NCI-H748 (cell line): ENCODE results near the gene ZBTB45.
"Not testable (repeated sequence)": the region's sequence is repeated elsewhere in the genome, so short reads cannot be mapped to it uniquely, and the experiment has no call there.

Source experiments
- DNase-seq: peaks from one replicate; lab custom pipeline; 2025; ENCODE audit not compliant: unreplicated experiment; lab: John Stamatoyannopoulos, UW

The ZBTB45 gene

DNA sequence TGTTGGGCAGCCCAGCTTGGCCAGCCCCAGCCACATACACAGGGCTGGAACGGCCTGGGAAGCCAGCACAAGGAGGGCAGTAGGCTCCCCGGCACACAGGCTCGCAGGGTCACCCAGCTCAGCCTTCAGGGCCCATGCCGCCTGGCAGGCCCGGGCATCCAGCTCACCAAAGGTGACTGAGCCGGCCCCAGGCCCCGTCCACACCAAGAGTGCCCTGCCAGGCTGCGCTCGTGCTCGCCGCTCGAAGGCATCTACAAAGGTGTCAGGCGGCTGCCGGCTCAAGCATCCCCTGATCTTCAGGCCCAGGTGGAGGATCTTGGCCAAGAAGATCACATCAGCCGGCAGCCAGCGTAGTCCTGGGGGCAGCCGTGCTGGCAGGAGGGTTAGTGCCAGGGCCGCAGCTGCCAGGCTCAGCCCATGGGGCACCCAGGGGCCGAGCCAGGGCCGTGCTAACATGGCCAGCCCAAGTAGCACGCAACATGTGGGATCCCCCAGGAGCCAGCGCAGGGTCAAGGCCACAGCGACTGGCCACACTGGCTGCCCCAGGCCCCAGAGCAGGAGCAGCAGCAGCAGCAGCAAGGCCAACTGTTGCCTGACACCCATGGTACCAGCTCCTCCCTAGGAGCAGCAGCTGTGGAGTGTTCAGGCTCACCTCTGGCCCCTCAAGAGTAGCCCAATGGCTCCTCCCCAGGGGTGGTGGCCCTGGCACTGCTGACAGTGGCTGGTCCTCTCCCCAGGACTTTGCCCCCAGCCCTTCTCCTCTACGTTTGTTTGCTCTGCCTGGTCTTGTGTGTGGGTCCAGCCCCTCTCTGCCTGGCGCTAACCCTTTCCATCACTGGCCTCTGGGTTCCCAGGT is 8.0 kb downstream of the ZBTB45 start, which contains the start of gene SLC27A5:
Gene SLC27A5 (minus strand): TSS at position 640 of the 856 bp plus-strand sequence. CDS start 37 bp downstream, at position 603.
- DNase-seq, result no peak

DNA sequence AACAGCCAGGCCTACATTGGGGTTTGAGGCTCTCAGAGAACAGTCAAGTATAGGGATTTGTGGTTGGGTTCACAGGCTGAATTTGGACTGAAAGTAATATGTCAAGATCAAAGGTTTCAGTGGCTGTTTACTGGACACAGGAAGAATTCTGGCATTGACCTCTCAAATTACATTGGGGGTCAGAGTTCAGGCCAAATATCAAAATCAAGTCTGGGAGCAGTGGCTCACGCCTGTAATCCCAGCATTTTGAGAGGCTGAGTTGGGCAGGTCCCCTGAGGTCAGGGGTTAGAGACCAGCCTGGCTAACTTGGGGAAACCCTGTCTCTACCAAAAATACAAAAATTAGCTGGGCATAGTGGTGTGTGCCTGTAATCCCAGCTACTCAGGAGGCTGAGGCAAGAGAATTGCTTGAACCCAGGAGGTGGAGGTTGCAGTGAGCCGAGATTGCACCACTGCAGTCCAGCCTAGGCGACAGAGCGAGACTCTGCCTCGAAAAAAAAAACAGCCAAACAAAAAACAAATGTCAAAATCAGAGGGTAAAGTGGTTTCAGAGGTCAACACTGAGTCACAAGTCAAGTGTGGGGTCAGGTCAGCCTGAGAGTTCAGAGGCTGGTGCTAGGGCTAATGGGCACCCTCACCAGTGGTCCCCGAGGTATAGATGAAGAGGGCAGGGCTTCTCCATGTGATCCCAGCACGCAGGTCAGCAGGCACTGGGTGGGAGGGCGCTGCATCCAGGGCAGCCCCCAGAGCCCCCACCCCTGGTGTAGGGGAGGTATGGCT is 9.3 kb downstream of the ZBTB45 start:
- DNase-seq, result no peak

DNA sequence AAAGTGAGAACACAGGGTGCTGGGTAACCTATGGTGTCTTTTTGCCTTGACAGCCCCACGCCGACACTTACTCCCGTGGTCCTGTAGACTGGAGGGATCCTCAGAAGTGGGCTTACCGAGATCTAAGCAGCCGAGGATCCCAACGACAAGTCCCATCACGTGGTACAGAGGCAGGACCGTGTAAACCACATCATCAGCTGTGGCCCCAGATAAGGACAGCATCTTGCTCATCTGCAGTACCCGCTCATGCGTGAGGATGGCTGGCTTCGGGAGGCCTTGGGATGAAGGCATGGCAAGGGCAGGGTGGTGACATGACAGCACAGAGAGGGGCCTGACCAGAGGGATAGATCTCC is 9.9 kb downstream of the ZBTB45 start:
- no peak for DNase-seq

DNA sequence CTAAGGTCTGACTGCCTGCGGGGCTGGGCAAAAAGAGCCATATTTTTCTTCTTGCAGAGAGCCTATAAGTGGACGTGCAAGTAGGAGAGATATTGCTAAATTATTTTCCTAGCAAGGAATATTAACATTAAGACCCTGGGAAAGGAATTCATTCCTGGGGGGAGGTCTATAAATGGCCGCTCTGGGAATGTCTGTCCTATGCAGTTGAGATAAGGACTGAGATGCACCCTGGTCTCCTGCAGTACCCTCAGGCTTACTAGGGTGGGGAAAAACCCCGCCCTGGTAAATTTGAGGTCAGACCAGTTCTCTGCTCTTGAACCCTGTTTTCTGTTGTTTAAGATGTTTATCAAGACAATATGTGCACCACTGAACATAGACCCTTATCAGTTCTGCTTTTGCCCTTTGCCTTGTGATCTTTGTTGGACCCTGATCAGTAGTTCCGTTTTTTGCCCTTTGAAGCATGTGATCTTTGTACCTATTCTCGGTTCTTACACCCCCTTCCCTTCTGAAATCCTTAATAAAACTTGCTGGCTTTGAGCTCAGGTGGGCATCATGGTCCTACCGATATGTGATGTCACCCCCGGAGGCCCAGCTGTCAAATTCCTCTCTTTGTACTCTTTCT is 11.9 kb downstream of the ZBTB45 start:
- not testable (repeated sequence) for DNase-seq

GRCh38 chr19:58500242-58500641 is 19.4 kb downstream of the ZBTB45 start:
- no peak for DNase-seq

GRCh38 chr19:58499021-58499927 is 20.3 kb downstream of the ZBTB45 start:
- peak; percentile 100 for DNase-seq

DNA sequence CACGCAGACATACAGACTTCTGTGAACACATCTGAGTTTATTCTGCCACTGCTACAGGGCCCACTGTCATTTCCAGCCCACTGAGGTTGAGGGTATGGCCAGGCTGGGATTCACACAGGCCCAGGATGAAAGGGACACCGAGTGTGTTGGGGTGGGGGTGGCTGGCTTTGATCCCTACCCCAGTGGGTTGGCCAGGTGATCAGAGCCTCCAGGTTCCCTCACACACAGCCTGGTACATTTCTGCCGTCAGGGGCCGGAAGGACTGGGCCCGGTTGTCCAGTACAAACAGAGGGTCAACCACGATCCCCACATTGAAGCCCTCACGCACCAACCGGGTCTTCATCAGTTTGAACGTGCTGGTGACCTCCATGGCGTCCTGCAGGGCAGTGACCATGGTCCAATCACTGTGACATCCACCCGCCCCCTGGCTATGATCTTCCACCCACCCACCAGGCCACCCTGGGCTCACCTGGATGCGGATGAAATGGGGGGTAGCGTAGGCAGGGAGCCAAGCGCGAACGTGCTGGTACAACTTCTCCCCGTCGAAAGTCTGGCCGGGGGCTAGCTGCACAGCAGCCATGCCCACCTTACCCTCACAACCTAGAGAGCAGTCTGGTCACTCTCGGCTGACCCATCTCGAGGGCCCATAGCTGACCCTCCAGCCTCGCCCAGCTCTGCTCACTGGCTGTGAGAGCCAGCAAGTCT is 21.1 kb downstream of the ZBTB45 start:
- no peak for DNase-seq

DNA sequence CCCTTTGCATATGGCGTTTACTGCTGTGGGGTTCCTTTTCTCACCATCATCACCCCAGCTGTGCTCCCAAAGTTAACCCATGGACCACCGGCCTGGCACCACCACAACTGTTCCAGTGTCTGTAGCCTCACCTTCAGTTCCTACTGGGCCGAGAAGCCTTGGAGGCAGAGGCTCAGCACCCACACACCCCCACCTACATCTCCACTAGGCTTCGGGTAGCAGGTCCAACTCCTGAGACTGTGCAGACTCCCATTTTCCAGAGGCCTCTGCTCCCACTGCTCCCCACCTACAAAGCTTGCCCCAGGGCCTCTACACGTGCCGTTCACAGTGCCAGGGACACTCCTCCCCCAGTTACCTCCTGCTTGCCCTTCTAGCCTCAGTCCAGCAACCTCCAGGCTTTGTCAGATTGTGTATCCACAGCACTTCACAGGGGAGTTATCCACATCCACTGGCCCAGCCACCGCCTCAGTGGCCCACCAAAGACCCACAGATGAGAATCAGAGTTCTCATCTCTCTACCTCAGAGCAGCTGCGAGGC is 21.9 kb downstream of the ZBTB45 start:
- DNase-seq, result no peak

DNA sequence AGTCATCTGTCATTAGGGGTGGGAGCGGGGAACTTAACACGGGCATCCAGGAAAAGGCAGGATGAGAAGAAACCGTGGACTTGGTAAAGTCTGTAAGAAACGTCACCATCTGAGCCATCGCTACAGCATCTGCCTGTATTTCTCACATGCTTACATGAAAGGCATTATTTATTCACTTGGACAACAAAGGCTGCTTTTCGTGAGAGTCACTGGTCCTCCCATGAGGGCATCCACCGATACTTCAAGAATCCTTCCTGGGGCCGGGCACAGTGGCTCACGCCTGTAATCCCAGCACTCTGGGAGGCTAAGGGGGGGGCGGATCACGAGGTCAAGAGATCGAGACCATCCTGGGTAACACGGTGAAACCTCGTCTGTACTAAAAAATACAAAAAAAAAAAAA is 27.3 kb downstream of the ZBTB45 start:
- DNase-seq, result no peak

DNA sequence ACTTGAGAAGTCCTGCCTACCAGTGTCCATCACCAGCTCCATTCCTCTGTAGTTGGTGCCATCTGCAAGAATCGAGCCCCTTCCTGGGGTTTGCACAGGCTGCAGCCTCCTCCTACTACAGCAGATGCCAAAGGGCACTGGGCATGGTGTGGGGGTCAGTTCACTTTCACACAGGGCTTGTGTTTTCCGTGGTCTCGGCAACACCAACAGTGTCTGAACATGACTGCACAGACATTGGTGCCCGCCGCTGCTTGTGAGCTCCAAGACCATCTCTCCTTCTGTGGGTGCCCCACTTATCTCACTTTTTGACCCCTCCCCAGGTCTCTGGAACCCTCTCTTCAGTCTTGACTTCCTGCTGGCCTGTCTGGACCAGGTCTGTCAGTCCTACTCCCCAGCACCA is 28.2 kb downstream of the ZBTB45 start:
- no peak for DNase-seq

- DNase-seq, result not testable (repeated sequence)
These were observed 35.3 kb downstream of the ZBTB45 start for GRCh38 chr19:58484349-58484748.

DNA sequence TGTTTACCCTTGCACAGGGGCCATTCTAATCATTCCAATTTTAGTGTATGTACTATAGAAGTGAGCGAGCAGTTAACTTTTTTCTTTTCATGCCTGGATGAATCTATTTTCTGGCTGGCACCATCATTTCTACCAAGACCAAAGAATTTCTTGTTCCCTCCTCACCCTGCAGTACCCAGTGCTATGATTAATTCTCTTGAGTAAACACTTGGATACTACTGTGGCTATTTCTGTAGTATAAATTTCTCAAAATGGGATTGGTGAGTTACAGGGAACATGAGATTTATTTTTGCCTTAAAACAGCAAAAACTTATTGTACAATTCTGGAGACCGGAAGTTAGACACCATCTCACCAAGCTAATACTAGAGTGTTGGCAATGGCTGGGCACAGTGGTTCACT is 35.8 kb downstream of the ZBTB45 start:
- DNase-seq, result no peak

GRCh38 chr19:58482372-58482771 is 37.2 kb downstream of the ZBTB45 start:
- no peak for DNase-seq

DNA sequence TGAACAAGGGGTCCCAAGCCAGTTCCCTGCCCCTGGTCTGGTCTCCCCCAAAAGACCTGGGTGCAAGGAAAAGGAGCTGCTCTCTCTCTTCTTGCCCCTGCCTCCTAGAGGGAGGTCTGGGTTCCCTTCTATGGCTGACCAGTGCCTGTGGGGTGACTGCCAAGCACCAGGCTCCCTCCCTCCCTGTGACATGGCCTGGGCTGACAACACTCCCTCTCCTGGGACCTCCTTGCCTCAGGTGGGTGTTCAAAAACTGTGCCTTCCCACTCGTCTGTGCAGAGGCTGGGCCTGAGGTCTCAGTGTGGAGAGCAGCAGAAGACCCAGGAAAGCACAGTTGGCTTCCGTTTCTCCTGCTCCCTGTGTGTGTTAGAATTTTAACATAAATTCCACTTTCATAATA is 38.8 kb downstream of the ZBTB45 start:
- DNase-seq, result no peak

DNA sequence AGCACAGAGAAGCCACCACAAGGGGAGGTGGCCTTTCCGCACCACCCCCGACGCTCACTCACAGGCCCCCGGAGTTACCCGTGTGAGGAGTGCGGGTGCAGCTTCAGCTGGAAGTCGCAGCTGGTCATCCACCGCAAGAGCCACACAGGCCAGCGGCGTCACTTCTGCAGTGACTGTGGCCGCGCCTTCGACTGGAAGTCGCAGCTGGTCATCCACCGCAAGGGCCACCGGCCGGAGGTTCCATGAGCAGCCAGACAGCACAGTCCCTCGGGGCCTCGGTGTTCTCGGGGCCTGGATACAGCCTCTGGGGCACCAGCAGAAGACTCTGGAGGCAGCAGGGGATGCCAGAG is 39.2 kb downstream of the ZBTB45 start:
- DNase-seq, result no peak

DNA sequence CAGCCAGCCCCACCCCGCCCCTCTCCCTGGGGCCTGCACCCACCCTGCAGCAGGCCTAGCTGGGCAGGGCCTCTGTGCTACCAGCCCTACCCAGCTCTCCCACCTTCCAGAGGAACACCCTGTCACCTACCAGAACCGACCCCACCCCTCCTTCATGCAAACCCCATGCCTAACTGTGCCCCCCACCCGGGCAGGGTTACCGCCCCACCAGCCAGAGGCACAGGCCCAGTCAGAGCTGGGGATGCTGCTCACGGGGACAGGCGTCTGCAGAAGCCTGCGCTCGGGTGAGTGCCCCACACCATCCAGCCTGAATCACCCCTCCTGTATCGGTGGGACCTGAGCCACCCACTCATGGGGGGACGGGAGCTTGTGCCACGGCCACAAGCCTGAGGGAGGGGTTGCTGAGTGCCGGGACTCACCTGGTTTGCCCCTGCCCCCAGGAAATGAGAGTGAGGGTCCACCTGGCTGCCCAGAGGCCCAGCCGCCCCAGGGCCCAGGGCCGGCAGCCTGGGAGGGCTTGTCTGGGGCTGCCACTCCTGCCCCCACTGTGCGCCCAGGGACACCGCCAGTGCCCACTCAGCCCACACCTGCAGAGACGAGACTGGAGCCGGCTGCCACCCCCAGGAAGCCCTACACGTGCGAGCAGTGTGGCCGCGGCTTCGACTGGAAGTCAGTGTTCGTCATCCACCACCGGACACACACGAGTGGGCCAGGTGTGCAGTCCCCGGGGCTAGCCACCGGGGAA is 39.7 kb downstream of the ZBTB45 start:
- DNase-seq, result no peak

- no peak for DNase-seq
These were observed 40.3 kb downstream of the ZBTB45 start for GRCh38 chr19:58479303-58479702.

DNA sequence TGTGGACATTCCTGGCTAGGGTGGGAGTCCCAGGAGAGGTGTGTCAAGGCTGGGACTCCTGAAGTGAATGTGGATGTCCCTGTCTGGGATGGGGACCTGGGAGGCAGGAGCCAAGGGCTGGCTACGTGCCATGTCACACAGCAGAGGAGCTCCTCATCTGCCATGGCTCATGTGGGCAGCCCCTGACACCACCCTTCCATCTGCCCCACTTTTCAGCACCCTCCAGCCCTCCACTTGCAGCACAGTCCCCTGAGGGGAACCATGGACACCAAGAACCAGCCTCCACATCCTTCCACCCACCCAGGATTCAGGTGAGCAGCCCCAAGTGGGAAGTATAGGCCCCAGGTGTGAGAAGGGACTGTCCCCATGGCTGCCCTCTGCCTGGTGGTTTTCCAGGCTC is 41.7 kb downstream of the ZBTB45 start:
- no peak for DNase-seq

DNA sequence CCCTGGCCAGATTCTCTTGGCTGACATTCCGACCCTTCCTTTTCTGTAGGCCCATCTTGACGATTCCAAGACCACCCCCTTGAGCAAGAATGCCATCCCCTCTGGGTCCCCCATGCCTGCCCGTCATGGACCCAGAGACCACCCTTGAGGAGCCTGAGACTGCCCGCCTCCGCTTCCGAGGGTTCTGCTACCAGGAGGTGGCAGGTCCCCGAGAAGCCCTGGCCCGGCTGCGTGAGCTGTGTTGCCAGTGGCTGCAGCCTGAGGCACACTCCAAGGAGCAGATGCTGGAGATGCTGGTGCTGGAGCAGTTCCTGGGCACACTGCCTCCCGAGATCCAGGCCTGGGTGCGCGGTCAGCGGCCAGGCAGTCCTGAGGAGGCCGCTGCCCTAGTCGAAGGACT is 42.5 kb downstream of the ZBTB45 start:
- DNase-seq, result no peak
